HL-60 (cell line): ENCODE data around the gene CBLB.

ENCODE experiments used
- CTCF ChIP-seq: IDR thresholded peaks from one replicate; pipeline ENCODE4 v1.5.1; 2011; ENCODE audit warnings: low read length, control low read depth, inconsistent platforms; ENCODE audit not compliant: insufficient read depth
- POLR2AphosphoS5 ChIP-seq: IDR thresholded peaks from 2 replicates; pipeline ENCODE4 v1.6.1; 2012; ENCODE audit warnings: low read depth
- SPI1 ChIP-seq: IDR thresholded peaks from 2 replicates; pipeline ENCODE4 v1.6.1; 2012; ENCODE audit warnings: low read depth, mild to moderate bottlenecking, borderline replicate concordance

GRCh38 chr3:105653868-105654267 lies 214.9 kb downstream of the CBLB start:
- TF ChIP-seq CTCF (no peak), SPI1 (no peak), POLR2AphosphoS5 (no peak)
